Measurements from ENCODE around the gene OR6J1. TPM values are rescaled to one million over a fixed set of nuclear protein-coding genes. Genes with fewer than 3 reads are reported as not detected.

Gene OR6J1
- polyA plus RNA-seq, 3 donors, result not detected

- Mint-ChIP-seq H3K27ac (no peak overlapping the region), H3K27me3 (ENCODE audit: low read depth in 3 of 3) (peaks cover 2 to 8% (median 8%) of the 10 kb centered on the region in 3 donors), H3K9me3 (no peaks in the 10 kb centered on the region), H3K4me1 (no peaks in the 10 kb centered on the region), H3K36me3 (no peaks in the 10 kb centered on the region), H3K4me3 (no peak overlapping the region)
- intact Hi-C loops (cut with micrococcal nuclease), result no loop called here
- no peaks in the 10 kb centered on the region for H3K36me3 ChIP-seq (replicated peaks in 1 of 2; ENCODE audit: control insufficient read depth in 1 of 2, insufficient read depth in 2 of 2, low read length in 2 of 2)
- H2AFZ ChIP-seq (ENCODE audit: insufficient read depth, low read depth, low read length, poor library complexity, severe bottlenecking), result no peak overlapping the region
- no peaks in the 10 kb centered on the region for H4K20me1 ChIP-seq (ENCODE audit: insufficient read depth, low read length)
- TF ChIP-seq CTCF (IDR thresholded peaks at IDR 0.05), result no peak
- no peaks in the 10 kb centered on the region for H3K27me3 ChIP-seq (ENCODE audit: control insufficient read depth in 2 of 2, insufficient read depth in 2 of 2, low read length in 2 of 2)
- no peak overlapping the region for H3K9ac ChIP-seq (ENCODE audit: insufficient read depth, low read length, poor library complexity, severe bottlenecking)
- DNase-seq, result no peak
- H3K27ac ChIP-seq (ENCODE audit: low read depth in 1 of 2, low read length in 2 of 2), result no peak overlapping the region
- no peaks in the 10 kb centered on the region for H3K79me2 ChIP-seq (ENCODE audit: insufficient read depth, low read length)
- no peaks in the 10 kb centered on the region for H3K4me1 ChIP-seq (ENCODE audit: control insufficient read depth in 1 of 2, insufficient read depth in 2 of 2, low read length in 2 of 2)
- no peak overlapping the region for H3K4me3 ChIP-seq (replicated peaks in 1 of 3; ENCODE audit: low read depth in 2 of 3, low read length in 3 of 3)
- H3K9me3 ChIP-seq (replicated peaks in 1 of 2; ENCODE audit: control insufficient read depth in 1 of 2, insufficient read depth in 1 of 2, low read length in 2 of 2), result no peaks in the 10 kb centered on the region
- H3K4me2 ChIP-seq (replicated peaks; ENCODE audit: extremely low read depth, low read length, poor library complexity, severe bottlenecking), result no peak overlapping the region
- WGBS (ENCODE audit: insufficient coverage), result no CpG with 5 or more reads among the region's 4 CpGs
Measured at GRCh38 chr14:22660654-22661053, 16.5 kb upstream of the OR6J1 start.

GRCh38 chr14:22658946-22659345 lies 14.8 kb upstream of the OR6J1 start:
- H2AFZ ChIP-seq (ENCODE audit: insufficient read depth, low read depth, low read length, poor library complexity, severe bottlenecking), result no peak overlapping the region
- H3K27me3 ChIP-seq (ENCODE audit: control insufficient read depth in 2 of 2, insufficient read depth in 2 of 2, low read length in 2 of 2), result no peaks in the 10 kb centered on the region
- WGBS (ENCODE audit: insufficient coverage), result 67% methylated on average over 1 of the region's 1 CpG

More at GRCh38 chr14:22658946-22659345, 14.8 kb upstream of the OR6J1 start:
- no peaks in the 10 kb centered on the region for H3K36me3 ChIP-seq (replicated peaks in 1 of 2; ENCODE audit: control insufficient read depth in 1 of 2, insufficient read depth in 2 of 2, low read length in 2 of 2)
- no peak overlapping the region for H3K9ac ChIP-seq (ENCODE audit: insufficient read depth, low read length, poor library complexity, severe bottlenecking)
- Mint-ChIP-seq H3K4me3 (no peak overlapping the region), H3K27me3 (ENCODE audit: low read depth in 3 of 3) (peaks cover 2 to 8% (median 8%) of the 10 kb centered on the region in 3 donors), H3K9me3 (no peaks in the 10 kb centered on the region), H3K4me1 (no peaks in the 10 kb centered on the region), H3K36me3 (no peaks in the 10 kb centered on the region), H3K27ac (no peak overlapping the region)
- H4K20me1 ChIP-seq (ENCODE audit: insufficient read depth, low read length), result no peaks in the 10 kb centered on the region
- no peaks in the 10 kb centered on the region for H3K9me3 ChIP-seq (replicated peaks in 1 of 2; ENCODE audit: control insufficient read depth in 1 of 2, insufficient read depth in 1 of 2, low read length in 2 of 2)
- H3K27ac ChIP-seq (ENCODE audit: low read depth in 1 of 2, low read length in 2 of 2), result no peak overlapping the region
- no peak for TF ChIP-seq CTCF (IDR thresholded peaks at IDR 0.05)
- H3K4me1 ChIP-seq (ENCODE audit: control insufficient read depth in 1 of 2, insufficient read depth in 2 of 2, low read length in 2 of 2), result no peaks in the 10 kb centered on the region
- no peak overlapping the region for H3K4me2 ChIP-seq (replicated peaks; ENCODE audit: extremely low read depth, low read length, poor library complexity, severe bottlenecking)
- no peak for DNase-seq
- intact Hi-C loops (cut with micrococcal nuclease), result loop anchor here (2.0 to 5.0 kb wide), 2 partner anchors 193 to 194 kb away; no protein-coding TSS in a partner anchor
- H3K4me3 ChIP-seq (replicated peaks in 1 of 3; ENCODE audit: low read depth in 2 of 3, low read length in 3 of 3), result no peak overlapping the region
- H3K79me2 ChIP-seq (ENCODE audit: insufficient read depth, low read length), result no peaks in the 10 kb centered on the region
